ENCODE results near the gene SLC22A17.
"Not testable (repeated sequence)": the region's sequence is repeated elsewhere in the genome, so short reads cannot be mapped to it uniquely, and the experiment has no call there.

The SLC22A17 gene

GRCh38 chr14:23339506-23340268 is 13.0 kb downstream of the SLC22A17 start:
- no peak for DNase-seq (ENCODE audit: low read depth)
- H3K4me3 ChIP-seq (ENCODE audit: control insufficient read depth, low read depth, low read length), result no peak overlapping the region
- no peak for TF ChIP-seq CTCF (conservative IDR thresholded peaks at IDR 0.05; ENCODE audit: control insufficient read depth, insufficient read depth, low read depth, low read length)

- DNase-seq (ENCODE audit: low read depth), result no peak
- H3K4me3 ChIP-seq (ENCODE audit: control insufficient read depth, low read depth, low read length), result no peak overlapping the region
- no peak for TF ChIP-seq CTCF (conservative IDR thresholded peaks at IDR 0.05; ENCODE audit: control insufficient read depth, insufficient read depth, low read depth, low read length)
Observed at GRCh38 chr14:23335623-23336022, 17.1 kb downstream of the SLC22A17 start.

GRCh38 chr14:23327947-23328744 is 24.5 kb downstream of the SLC22A17 start:
- peak; percentile 93 for TF ChIP-seq CTCF (conservative IDR thresholded peaks at IDR 0.05; ENCODE audit: control insufficient read depth, insufficient read depth, low read depth, low read length)
- DNase-seq (ENCODE audit: low read depth), result peak; percentile 82
- no peak overlapping the region for H3K4me3 ChIP-seq (ENCODE audit: control insufficient read depth, low read depth, low read length)

GRCh38 chr14:23326491-23327332 is 26.0 kb downstream of the SLC22A17 start:
- no peak overlapping the region for H3K4me3 ChIP-seq (ENCODE audit: control insufficient read depth, low read depth, low read length)
- DNase-seq (ENCODE audit: low read depth), result no peak
- TF ChIP-seq CTCF (conservative IDR thresholded peaks at IDR 0.05; ENCODE audit: control insufficient read depth, insufficient read depth, low read depth, low read length), result no peak

GRCh38 chr14:23325746-23326145 is 26.9 kb downstream of the SLC22A17 start:
- DNase-seq (ENCODE audit: low read depth); H3K4me3 ChIP-seq (ENCODE audit: control insufficient read depth, low read depth, low read length): not testable (repeated sequence)

- no peak overlapping the region for H3K4me3 ChIP-seq (ENCODE audit: control insufficient read depth, low read depth, low read length)
- DNase-seq (ENCODE audit: low read depth), result no peak
- no peak for TF ChIP-seq CTCF (conservative IDR thresholded peaks at IDR 0.05; ENCODE audit: control insufficient read depth, insufficient read depth, low read depth, low read length)
Observed at GRCh38 chr14:23324993-23325392, 27.7 kb downstream of the SLC22A17 start.
